Renal pelvis (tissue), 4 donors: Measurements from ENCODE around the gene RAP2A. TPM values are rescaled to one million over a fixed set of nuclear protein-coding genes. Genes with fewer than 3 reads are reported as not detected.

ENCODE experiments used
- DNase-seq: peaks from one replicate; pipeline ENCODE4 v3.0.0-alpha.2; 2013
- polyA plus RNA-seq, 3 donors: library from polyadenylated mRNA; unstranded; fragments of 120-200 nt; gene quantifications; one replicate each; pipeline ENCODE4 v1.2.1, GENCODE V29; 2013; ENCODE audit not compliant: insufficient read length in 3 of 3

The RAP2A gene
- polyA plus RNA-seq, 3 donors = 37.0 to 41.4 (median 40.1) TPM

DNA sequence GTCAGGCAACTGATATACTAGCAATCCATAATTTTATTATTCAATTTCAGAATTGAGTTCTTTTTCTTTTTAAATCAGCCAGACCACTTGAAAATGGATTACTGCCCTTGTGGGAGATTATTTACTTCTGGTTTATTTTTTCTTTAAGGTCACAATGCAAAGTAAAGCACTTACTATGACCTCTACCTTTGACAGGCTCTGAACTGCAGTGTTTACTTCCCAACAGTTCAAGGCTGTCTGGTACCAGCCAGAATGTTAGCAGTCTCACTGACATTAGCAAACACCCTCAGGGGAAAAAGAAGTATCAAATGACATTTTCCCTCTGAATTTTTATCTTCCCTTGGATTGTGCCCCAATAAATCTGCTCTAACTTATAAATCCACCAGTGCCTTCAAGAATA is 57.5 kb downstream of the RAP2A start:
- no peak for DNase-seq

- no peak for DNase-seq
These were observed 58.3 kb downstream of the RAP2A start for GRCh38 chr13:97492257-97492656.

DNA sequence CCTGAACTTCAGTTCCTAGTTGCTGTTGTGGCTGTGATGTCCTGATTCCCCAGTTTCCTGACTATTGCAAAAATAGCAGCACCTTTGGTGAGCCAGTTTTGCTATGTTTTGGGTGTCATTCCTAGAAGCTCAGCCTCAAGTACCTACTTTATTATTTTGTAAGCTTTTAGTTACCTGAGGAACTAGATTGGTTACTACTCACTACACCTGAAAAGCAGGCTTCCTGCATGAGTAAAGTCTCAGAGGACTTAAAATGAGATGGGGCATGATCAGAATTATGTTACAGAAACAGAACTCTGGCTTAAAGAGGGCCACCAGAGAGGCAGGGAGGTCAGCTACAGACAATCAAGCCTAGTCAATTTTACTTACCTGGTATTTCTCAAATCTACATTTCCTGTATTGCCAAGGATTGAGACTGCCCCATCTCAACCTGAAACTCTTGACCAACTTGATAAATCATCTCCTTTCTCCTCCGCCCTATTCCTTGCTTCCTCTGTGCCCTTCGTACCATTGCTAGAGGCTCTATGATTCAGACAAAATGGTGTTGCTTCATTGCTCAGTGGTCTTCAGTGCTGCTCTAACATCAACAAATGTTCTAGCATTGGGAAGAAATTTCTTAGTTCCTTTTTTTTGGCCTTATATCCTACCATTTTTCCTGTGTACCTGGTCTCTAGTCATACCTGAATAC is 58.9 kb downstream of the RAP2A start:
- DNase-seq = no peak

- DNase-seq = no peak
These were observed 59.5 kb downstream of the RAP2A start for GRCh38 chr13:97493456-97493855.

- no peak for DNase-seq
These were observed 61.7 kb downstream of the RAP2A start for GRCh38 chr13:97495678-97496077.

- no peak for DNase-seq
These were observed 62.5 kb downstream of the RAP2A start for GRCh38 chr13:97496511-97496910.

DNA sequence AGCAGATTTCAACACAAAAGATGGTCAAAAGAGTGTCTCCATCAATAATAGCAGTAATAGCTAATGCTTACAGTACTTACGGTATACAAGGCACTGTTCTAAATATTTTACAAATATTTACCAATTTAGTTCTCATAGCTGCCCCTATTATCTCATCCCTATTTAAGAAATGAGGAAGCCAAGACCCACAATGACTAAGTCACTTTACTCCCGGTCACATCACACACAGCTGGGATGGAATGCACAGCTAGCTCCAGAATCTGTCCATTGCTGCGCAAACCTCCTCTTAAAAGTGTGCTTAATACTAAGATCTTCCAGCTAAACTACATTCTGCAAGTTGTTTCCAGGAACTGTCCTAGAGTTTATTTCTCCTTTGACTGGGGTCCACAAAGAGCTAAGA is 63.4 kb downstream of the RAP2A start:
- DNase-seq = no peak

GRCh38 chr13:97498419-97498818 is 64.5 kb downstream of the RAP2A start:
- DNase-seq = no peak

DNA sequence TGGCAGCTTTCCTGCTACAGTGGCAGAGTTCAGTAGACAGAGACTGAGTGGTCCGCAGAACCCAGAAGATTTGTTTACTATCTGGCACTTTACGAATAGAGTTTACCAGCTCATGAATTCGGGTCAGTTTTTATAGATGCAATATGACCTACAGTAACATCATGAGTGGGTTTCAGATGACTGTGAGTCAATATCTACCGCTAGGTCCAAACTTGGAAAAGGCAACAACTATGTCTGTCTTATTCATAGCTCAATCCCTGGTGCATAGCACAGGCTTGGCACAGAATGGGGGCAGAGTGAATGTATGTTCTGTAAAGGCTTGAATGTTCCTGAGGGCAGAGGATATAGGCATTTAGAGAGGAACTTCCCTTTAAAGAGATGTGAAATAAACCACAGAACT is 65.2 kb downstream of the RAP2A start:
- no peak for DNase-seq

DNA sequence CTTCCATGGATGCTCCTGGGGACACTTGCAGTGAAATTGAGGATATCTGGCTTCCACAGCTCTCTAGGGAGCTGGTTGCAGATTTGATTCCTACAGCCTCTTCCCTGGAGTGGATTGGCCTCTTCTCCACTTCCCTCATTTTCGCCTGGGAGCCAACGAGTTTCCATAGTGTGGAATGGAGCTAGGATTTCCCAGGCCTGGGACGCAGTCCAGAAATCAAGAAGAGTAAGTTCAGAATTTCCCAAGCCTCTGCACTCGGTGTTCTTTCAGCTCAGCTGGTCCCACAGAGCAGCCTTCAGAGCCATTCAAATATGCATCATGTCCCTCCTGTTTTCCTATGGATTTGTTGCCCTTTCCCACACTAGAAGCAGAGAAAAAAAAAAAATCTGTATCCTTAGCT is 68.2 kb downstream of the RAP2A start:
- no peak for DNase-seq

- no peak for DNase-seq
These were observed 68.7 kb downstream of the RAP2A start for GRCh38 chr13:97502706-97503105.

DNA sequence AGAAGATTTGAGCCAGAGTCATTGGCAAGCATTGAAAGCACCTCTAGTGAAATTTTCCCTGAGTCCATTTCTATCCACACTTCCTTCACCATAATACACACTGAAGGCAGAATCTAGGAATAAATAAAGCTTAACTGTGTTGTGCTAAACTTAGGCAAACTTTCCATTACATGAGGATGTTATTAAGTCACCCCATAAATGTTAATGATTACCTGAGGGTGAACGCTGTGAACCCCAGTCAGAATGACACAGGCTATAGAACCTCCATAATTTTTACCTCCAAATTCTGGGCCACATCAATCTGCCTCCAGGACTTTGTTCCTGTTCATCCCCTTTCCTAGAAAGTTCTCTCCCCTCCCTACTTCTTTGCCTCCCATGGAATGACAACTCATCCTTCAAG is 71.0 kb downstream of the RAP2A start:
- no peak for DNase-seq

GRCh38 chr13:97506511-97506910 is 72.5 kb downstream of the RAP2A start:
- DNase-seq = no peak

DNA sequence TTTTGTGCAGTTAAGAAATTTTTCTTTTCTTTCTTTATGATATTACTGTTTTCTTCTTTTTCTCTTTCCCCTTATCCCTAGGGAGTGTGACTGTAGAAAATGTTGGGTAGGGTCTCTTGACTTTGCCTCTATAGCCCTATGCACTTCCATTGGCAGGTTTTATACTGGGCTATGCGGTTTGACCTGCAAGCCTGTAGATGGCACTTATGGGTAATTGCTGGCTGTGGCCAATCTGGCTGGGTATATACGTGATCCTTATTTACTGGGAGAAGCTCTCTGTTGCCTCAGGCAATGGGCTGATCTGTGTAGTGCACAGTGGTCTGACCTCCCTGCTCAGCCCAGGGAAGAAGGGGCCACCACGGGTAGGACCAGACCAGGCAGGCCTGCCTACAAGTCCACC is 78.8 kb downstream of the RAP2A start:
- no peak for DNase-seq

DNA sequence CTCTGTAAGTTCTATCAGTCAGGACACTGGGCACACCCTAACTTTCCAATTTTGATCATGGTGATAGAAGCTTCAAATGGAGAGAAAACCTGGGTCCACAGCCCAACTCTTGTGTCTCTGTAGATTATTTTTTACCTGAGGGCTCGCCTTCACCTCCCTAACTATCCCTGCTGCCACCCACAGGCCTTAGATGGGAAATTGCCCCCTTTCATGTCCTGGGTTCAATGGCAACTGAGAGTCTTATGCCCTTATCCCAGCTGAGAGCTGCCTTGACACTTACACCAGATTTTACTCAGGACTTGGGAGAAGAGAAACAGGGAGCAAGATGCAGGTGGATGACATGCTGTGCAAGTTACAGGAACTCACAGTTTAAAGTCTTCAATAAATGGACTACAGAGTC is 81.7 kb downstream of the RAP2A start:
- no peak for DNase-seq

DNA sequence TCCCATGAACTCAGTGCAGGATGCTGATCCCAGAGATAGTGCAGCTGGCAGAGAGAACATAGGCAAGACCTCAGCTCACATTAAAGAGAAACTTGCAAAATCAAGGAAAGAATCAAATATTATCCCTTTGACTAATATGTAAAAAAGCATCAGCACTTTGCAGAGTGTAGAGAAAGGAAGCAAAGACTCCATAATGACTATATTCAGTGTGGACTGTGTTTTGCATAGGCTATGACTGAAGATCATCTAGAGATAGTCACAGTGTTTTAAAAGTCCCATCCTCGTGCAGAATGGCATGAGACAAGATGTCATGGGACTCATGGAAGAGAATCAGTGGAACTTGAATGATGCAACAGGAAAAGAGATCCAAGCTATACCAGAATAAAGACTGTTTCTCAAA is 84.0 kb downstream of the RAP2A start:
- no peak for DNase-seq

Other genes with a start within 250 kb of the RAP2A start
- 10 to 100 TPM; 51.2 to 69.0 (median 68.7) TPM for gene MBNL2, start 211.8 kb upstream of the RAP2A start, polyA plus RNA-seq